Osteoblast (primary cell): ENCODE results near the gene MAGEA2. TPM values are rescaled to one million over a fixed set of nuclear protein-coding genes. Genes with fewer than 3 reads are reported as not detected.
"Not testable (repeated sequence)": the region's sequence is repeated elsewhere in the genome, so short reads cannot be mapped to it uniquely, and the experiment has no call there.

ENCODE experiments used
- DNase-seq: peaks from one replicate; pipeline ENCODE4 v3.0.0; 2011; ENCODE audit warnings: low spot score, mixed read lengths; ENCODE audit not compliant: insufficient read length; ENCODE audit errors: missing footprints
- H2AFZ ChIP-seq: 2 replicates; pipeline ENCODE4 v1.6.0; 2011; ENCODE audit warnings: mild to moderate bottlenecking, low read length
- H3K27ac ChIP-seq: 2 replicates; pipeline ENCODE4 v1.5.1; 2011; ENCODE audit warnings: mild to moderate bottlenecking, low read depth, low read length, moderate library complexity
- H3K27me3 ChIP-seq: 2 replicates; pipeline ENCODE4 v1.6.0; 2012; ENCODE audit warnings: mild to moderate bottlenecking, control low read depth, inconsistent platforms, low read length, moderate library complexity; ENCODE audit not compliant: insufficient read depth
- H3K36me3 ChIP-seq: 2 replicates; pipeline ENCODE4 v1.5.1; 2011; ENCODE audit warnings: mild to moderate bottlenecking, low read length, control low read depth, moderate library complexity; ENCODE audit not compliant: insufficient read depth
- H3K4me1 ChIP-seq: 2 replicates; pipeline ENCODE4 v1.5.1; 2011; ENCODE audit warnings: mild to moderate bottlenecking, low read length, control low read depth, moderate library complexity; ENCODE audit not compliant: insufficient read depth
- H3K4me2 ChIP-seq: 2 replicates; pipeline ENCODE4 v1.6.0; 2011; ENCODE audit warnings: mild to moderate bottlenecking, low read length; ENCODE audit not compliant: insufficient read depth
- H3K4me3 ChIP-seq: fragments of 200-600 bp; sonication (generic); 3 replicates; pipeline ENCODE4 v1.5.1; 2012; ENCODE audit warnings: mild to moderate bottlenecking, low read length, inconsistent platforms; ENCODE audit not compliant: insufficient read depth
- H3K79me2 ChIP-seq: 2 replicates; pipeline ENCODE4 v1.6.0; 2012; ENCODE audit warnings: mild to moderate bottlenecking, low read length, control low read depth, inconsistent platforms; ENCODE audit not compliant: insufficient read depth
- H3K9me3 ChIP-seq: 2 replicates; pipeline ENCODE4 v1.5.1; 2011; ENCODE audit warnings: low read depth, low read length, control low read depth
- H4K20me1 ChIP-seq: 2 replicates; pipeline ENCODE4 v1.6.0; 2012; ENCODE audit warnings: mild to moderate bottlenecking, low read length, control low read depth; ENCODE audit not compliant: insufficient read depth
- total RNA-seq: library from RNA; depleted of rRNA; stranded (reverse); fragments of >200 nt; gene quantifications from 2 replicates; pipeline ENCODE4 v1.2.3, GENCODE V29; 2012
- TF ChIP-seq, protein P1 (sequence below): IDR thresholded peaks from 2 replicates; pipeline ENCODE4 v1.5.1; 2011; ENCODE audit warnings: mild to moderate bottlenecking, low read depth, low read length, moderate library complexity; ENCODE audit errors: extremely low read depth

MAGEA2 gene, protein sequence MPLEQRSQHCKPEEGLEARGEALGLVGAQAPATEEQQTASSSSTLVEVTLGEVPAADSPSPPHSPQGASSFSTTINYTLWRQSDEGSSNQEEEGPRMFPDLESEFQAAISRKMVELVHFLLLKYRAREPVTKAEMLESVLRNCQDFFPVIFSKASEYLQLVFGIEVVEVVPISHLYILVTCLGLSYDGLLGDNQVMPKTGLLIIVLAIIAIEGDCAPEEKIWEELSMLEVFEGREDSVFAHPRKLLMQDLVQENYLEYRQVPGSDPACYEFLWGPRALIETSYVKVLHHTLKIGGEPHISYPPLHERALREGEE
- not detected in 2 replicates for total RNA-seq

DNA sequence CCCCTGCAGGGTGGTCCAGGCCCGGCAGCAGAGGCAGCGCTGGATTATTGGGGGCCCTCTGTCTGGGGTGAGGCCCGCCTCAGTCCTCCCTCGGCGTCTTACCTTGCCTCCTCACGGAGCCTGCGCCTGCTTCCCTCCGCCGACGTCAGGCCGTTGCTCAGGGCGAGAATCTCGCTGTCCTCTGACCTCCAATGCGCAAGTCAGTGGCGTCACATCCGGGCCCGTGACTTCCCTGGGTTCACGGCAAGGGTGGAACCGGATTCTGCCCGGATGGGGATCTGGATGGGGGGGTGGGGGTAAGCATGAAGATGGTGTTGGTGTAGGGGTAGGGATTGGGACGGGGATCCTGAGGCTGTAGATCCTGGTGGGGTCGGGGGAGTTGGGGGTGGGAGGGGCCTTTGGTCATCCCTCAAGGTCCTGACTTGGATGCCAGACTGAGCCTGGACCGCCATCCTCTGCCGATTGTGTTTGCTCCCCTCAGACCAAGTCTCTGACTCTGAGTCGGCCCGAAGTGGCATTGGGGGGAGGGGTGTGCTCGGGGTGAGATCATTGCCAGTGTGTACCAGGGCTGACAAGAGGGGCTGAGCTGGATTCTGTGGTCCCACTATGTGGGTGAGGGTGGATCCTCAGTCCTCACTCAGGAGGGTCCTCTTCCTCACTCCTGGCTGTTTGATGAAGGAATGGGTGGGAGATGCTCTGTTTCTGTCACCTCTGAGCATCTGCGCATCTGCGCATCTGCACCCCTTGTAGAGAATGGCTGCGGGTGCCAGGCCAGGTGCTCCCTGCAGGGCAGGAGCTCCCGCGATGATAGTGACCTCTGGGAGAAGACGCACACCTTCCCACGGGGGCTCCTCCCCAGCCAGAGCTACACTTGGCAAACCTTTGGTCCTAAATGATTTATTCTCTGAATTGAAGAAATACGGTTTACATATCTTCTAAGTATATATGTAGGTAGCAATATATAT, at the start of gene MAGEA2:
TSS of gene MAGEA2 (minus strand) at position 157 of the 965 bp plus-strand sequence. CDS start 2,479 bp downstream, outside the sequence.
- H3K36me3 ChIP-seq, H3K4me3 ChIP-seq, H3K27me3 ChIP-seq, H2AFZ ChIP-seq, H3K79me2 ChIP-seq, H4K20me1 ChIP-seq, H3K27ac ChIP-seq, DNase-seq, H3K9me3 ChIP-seq, H3K4me2 ChIP-seq, H3K4me1 ChIP-seq: not testable (repeated sequence)

DNA sequence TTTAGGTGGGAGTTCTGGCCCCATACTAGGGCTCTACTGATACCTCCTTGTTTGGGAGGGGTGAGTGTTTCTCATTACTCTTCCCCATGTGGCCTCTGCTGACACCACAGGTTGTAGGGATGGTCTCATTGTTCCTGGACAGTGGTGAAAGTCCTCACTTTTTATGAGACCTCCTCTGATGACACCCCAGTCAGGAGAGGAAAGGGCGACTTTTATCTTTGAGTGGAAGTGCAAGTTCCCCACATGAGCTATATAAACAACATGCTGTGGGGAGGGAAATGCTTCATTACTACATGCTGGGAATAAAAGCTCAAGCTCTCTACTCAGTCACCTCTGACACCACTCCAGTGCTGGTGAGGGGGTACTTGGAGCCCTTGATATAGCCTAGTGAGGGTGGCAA, 45.3 kb upstream of the MAGEA2 start:
- no peaks in the 10 kb centered on the region for H4K20me1 ChIP-seq
- no peaks in the 10 kb centered on the region for H3K36me3 ChIP-seq
- no peaks in the 10 kb centered on the region for H3K4me1 ChIP-seq
- H3K27me3 ChIP-seq, result no peaks in the 10 kb centered on the region
- H3K4me3 ChIP-seq, result no peak overlapping the region
- H2AFZ ChIP-seq, result no peak overlapping the region
- no peak for DNase-seq
- TF ChIP-seq, protein P1, sequence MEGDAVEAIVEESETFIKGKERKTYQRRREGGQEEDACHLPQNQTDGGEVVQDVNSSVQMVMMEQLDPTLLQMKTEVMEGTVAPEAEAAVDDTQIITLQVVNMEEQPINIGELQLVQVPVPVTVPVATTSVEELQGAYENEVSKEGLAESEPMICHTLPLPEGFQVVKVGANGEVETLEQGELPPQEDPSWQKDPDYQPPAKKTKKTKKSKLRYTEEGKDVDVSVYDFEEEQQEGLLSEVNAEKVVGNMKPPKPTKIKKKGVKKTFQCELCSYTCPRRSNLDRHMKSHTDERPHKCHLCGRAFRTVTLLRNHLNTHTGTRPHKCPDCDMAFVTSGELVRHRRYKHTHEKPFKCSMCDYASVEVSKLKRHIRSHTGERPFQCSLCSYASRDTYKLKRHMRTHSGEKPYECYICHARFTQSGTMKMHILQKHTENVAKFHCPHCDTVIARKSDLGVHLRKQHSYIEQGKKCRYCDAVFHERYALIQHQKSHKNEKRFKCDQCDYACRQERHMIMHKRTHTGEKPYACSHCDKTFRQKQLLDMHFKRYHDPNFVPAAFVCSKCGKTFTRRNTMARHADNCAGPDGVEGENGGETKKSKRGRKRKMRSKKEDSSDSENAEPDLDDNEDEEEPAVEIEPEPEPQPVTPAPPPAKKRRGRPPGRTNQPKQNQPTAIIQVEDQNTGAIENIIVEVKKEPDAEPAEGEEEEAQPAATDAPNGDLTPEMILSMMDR, result no peak
- no peaks in the 10 kb centered on the region for H3K79me2 ChIP-seq
- no peaks in the 10 kb centered on the region for H3K9me3 ChIP-seq
- no peak overlapping the region for H3K4me2 ChIP-seq
- no peak overlapping the region for H3K27ac ChIP-seq

DNA sequence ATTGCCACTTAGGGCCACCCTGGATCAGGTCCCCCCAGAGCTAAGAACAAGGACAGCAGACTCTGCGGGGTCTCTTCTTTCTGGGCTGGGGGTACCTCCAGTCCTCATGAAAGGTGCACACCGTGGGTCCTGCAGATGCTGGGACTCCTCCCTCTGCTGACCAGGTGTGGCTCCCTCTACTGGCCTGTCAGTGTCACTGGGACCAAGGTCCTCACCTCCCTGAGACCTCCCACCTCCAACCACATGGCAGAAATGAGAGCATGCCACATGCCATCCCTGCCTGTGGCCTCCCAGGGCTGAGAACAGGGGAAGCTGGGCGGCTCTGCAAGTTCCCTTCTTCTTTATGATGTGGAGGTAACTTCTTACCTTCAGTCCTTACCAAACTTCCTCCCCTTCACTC, 33.4 kb upstream of the MAGEA2 start:
- H3K79me2 ChIP-seq, H3K4me1 ChIP-seq, H3K9me3 ChIP-seq, H2AFZ ChIP-seq, DNase-seq, H3K36me3 ChIP-seq, H3K27me3 ChIP-seq, H3K4me2 ChIP-seq, H3K4me3 ChIP-seq, H3K27ac ChIP-seq, H4K20me1 ChIP-seq: not testable (repeated sequence)

DNA sequence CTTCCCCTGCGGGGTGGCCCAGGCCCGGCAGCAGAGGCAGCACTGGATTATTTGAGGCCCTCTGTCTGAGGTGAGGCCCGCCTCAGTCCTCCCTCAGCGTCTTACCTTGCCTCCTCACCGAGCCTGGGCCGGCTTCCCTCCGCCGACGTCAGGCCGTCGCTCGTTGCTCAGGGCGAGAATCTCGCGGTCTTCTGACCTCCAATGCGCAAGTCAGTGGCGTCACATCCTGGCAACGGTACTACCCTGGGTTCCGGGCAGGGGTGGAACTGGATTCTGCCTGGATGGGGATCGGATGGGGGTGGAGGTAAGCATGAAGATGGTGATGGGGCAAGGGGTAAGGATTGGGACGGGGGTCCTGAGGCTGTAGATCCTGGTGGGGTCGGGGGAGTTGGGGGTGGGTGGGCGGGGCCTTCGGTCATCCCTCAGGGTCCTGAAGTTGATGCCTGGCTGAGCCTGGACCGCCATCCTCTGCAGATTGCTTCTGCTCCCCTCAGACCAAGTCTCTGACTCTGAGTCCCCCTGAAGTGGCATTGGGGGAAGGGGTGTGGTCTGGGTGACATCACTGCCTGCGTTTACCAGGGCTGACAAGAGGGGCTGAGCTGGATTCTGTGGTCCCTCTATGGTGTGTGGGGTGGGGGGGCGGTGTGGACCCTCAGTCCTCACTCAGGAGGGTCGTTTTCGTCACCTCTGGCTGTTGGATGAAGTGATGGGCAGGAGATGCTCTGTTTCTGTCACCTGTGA, 16.1 kb upstream of the MAGEA2 start, which contains the start of gene MAGEA6:
TSS of gene MAGEA6 (minus strand) at position 141 of the 741 bp plus-strand sequence. CDS start 2,039 bp downstream, outside the sequence.
- H3K36me3 ChIP-seq, H3K79me2 ChIP-seq, H3K27ac ChIP-seq, DNase-seq, H2AFZ ChIP-seq, H3K4me2 ChIP-seq, H3K4me1 ChIP-seq, H3K4me3 ChIP-seq, H3K27me3 ChIP-seq, H4K20me1 ChIP-seq, H3K9me3 ChIP-seq: not testable (repeated sequence)

DNA sequence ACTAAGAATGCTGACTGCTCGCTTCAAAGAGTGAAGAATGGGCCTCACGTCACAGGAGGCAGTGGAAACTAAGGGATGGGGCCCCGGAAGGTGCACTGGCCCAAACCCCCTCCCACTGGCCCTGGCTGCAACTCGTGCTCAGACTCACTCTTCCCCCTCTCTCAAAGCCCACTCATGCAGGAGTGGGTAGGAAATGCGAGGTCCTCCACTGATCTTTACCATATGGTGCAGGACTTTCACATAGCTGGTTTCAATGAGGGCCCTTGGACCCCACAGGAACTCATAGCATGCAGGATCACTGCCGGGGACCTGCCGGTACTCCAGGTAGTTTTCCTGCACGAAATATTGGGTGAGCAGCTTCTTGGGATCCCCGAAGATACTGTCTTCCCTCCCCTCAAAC, 12.9 kb upstream of the MAGEA2 start:
- not testable (repeated sequence) for H3K27ac ChIP-seq, H3K79me2 ChIP-seq, H3K27me3 ChIP-seq, H3K36me3 ChIP-seq, DNase-seq, H3K4me2 ChIP-seq, H4K20me1 ChIP-seq, H3K4me3 ChIP-seq, H2AFZ ChIP-seq, H3K9me3 ChIP-seq, H3K4me1 ChIP-seq

DNA sequence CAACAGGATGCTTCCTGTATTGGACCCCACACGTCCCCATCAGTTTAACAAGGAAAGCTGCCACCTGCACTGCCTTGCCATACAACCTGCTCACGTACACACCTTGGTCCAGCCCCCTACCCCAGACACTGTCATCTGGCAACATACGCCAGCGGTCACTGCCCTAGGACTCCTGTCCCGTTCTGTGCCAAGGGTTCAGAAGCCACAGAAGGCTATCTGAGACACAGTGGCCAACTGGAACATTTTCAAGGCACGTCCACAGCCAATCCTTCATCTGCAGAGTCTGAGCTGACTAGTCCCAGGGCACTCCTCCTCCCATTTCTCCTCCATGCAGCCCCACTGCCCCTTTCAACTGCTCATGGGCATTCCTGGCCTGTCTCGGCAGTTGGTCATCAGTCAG, 7.9 kb upstream of the MAGEA2 start:
- not testable (repeated sequence) for H3K4me1 ChIP-seq, H3K79me2 ChIP-seq, H3K4me2 ChIP-seq, H3K4me3 ChIP-seq, H2AFZ ChIP-seq, DNase-seq, H3K27me3 ChIP-seq, H3K27ac ChIP-seq, H3K36me3 ChIP-seq, H4K20me1 ChIP-seq, H3K9me3 ChIP-seq

DNA sequence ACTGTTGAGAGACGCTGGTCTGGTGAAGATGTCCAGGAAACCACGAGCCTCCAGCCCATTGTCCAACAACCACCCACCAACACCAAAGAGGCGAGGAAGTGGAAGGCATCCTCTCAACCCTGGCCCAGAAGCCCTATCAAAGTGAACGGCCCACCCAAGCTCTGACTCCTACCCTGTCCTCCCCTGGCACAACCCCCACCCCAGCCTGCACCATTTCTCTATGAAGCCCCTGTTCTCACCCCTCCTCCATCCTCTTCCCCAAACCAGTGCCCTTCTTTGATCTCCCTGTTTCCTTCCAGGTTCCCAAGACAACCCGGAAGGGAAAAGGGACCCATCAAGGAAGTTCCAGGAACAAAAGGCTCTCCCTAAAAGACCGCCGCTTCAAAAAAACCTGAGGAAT, 5.9 kb upstream of the MAGEA2 start:
- H3K36me3 ChIP-seq, H3K27ac ChIP-seq, H4K20me1 ChIP-seq, H2AFZ ChIP-seq, H3K4me1 ChIP-seq, H3K9me3 ChIP-seq, H3K4me3 ChIP-seq, H3K4me2 ChIP-seq, H3K79me2 ChIP-seq, H3K27me3 ChIP-seq, DNase-seq: not testable (repeated sequence)
